HG02981 (cell line): ENCODE data around the gene C20orf144.
"Not testable (repeated sequence)": the region's sequence is repeated elsewhere in the genome, so short reads cannot be mapped to it uniquely, and the experiment has no call there.

Experiments used
- ATAC-seq: cut with Tn5 transposase; IDR thresholded peaks from one replicate; pipeline ENCODE4 v1.9.1; 2021; ENCODE audit warnings: mild to moderate bottlenecking, moderate library complexity; ENCODE audit not compliant: unreplicated experiment

C20orf144 gene

DNA sequence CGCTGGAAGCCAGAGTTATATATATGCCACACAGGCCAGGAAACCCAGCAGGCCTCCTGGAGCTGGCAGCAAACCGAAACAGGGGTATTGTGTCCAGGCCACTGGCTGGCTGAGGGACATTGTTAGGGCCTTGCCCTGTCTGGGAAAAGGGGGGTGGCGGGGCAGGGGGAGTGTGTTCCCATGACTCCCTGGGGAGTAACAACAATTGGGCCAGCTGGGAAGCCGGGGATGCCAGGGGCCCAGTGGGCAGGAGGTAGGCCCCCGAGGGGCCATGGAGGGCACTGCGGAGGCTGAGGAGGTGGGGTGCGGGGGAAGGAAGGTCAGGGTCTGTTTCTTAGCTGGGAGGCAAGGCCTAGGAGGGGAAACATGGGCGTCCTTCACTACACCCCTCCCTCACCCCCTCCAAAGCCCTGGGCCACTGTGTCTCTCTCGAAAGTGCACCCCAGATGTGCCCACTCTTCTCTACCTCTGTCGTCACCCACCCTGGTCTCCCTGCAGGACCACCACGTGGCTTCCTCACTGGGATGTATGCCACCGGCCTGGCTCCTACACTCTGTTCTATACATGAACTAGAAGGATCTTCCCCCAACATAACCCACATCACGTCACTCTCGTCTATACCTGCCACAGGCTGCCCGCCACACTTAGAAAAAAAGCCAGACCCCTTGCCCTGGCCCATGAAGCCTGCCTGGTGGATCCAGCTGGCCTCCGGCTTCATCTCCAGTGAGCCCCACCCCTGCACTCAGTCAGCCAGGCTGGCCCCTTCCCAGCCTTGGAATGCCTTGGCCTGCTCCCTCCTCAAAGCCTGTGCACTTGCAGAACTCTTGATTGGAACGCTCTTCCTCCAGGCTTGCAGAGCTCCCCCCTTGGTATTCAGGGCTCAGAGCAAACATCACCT is 31.9 kb downstream of the C20orf144 start:
- ATAC-seq: no peak

- no peak for ATAC-seq
Observed at GRCh38 chr20:33694639-33695012, 32.5 kb downstream of the C20orf144 start.

GRCh38 chr20:33696448-33696847 is 34.3 kb downstream of the C20orf144 start:
- ATAC-seq: no peak

DNA sequence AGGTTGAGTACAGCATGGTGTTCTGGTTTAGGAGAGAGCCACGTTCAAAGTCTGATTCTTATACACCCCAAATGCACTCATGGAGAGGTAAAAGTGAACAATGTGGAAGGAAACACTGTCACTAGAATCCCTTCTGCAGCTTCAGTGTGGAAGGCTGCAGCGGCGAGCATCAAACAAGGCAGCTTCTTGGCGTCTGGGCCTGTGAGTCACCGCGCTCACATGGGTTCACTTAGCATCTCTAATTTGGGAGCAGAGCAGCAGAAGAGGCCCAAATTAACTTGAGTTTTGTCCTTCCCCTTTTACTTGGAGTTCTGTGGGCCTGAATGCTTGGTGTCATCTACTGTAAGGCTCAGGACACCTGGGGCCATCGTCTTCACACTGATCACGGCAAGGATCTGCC is 35.0 kb downstream of the C20orf144 start:
- ATAC-seq: no peak

- ATAC-seq: not testable (repeated sequence)
Observed at GRCh38 chr20:33698966-33699365, 36.8 kb downstream of the C20orf144 start.

DNA sequence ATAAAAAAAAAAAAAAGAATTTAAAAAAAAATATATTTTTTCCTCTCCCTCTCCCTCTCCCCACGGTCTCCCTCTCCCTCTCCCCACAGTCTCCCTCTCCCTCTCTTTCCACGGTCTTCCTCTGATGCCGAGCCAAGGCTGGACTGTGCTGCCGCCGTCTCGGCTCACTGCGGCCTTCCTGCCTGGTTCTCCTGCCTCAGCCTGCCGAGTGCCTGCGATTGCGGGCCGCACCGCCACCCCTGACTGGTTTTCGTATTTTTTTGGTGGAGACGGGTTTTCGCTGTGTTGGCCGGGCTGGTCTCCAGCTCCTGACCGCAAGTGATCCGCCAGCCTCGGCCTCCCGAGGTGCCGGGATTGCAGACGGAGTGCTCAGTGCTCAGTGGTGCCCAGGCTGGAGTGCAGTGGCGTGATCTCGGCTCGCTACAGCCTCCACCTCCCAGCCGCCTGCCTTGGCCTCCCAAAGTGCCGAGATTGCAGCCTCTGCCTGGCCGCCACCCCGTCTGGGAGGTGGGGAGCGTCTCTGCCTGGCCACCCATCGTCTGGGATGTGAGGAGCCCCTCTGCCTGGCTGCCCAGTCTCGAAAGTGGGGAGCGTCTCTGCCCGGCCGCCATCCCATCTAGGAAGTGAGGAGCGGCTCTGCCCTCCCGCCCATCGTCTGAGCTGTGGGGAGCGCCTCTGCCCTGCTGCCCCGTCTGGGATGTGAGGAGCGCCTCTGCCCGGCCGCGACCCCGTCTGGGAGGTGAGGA is 38.7 kb downstream of the C20orf144 start:
- not testable (repeated sequence) for ATAC-seq

GRCh38 chr20:33701629-33702450 is 39.7 kb downstream of the C20orf144 start:
- no peak for ATAC-seq

GRCh38 chr20:33702861-33703260 is 40.7 kb downstream of the C20orf144 start:
- no peak for ATAC-seq

GRCh38 chr20:33703498-33704137 is 41.5 kb downstream of the C20orf144 start:
- ATAC-seq: no peak

DNA sequence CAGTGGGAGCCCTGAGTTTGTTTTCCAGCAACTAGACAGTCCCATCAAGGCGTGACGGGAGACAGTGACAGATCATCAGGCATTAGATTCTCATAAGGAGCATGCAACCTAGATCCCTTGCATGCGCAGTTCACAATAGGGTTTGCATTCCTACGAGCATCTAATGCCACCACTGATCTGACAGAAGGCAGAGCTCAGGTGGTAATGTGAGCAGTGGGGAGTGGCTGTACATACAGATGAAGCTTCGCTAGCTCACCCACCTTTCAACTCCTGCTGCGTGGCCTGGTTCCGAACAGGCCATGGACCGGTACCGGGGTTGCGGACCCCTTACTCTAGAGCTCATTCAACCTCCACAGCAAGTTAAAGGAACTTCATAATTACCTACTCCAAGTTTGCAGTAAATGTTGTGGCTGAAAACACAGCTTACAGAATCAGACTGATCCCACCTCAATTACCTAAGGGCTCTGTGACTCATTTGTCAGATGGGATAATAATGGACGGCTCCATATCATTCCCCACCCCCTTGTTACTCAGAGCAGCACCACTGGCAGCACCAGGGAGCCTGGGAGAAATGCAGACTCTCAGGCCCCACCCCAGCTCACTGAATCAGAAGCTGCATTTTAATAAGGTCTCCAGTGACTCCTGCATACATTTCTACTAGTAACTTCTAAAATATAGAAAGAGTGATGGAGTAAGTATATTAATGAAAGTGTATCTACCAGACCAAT is 42.2 kb downstream of the C20orf144 start:
- ATAC-seq: no peak

GRCh38 chr20:33707668-33708067 is 45.5 kb downstream of the C20orf144 start:
- no peak for ATAC-seq

GRCh38 chr20:33709398-33709797 is 47.3 kb downstream of the C20orf144 start:
- no peak for ATAC-seq

GRCh38 chr20:33709905-33710541 is 47.9 kb downstream of the C20orf144 start:
- ATAC-seq: no peak

GRCh38 chr20:33710681-33711445 is 48.7 kb downstream of the C20orf144 start:
- ATAC-seq: no peak

DNA sequence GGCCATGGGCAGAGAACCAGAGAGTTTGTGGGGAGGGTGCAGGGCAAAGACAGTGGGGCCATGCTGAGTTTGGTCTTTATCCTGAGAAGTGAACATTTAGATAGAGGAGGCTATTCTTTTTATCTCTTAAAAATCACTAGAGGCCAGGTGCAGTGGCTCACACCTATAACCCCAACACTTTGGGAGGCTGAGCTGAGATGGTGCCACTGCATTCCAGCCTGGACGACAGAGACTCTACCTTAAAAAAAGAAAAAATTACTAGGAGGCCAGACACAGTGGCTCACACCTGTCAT is 49.3 kb downstream of the C20orf144 start:
- ATAC-seq: no peak
